Endodermal cell (in vitro differentiated cells): Measurements from ENCODE around the gene PHF19. TPM values are rescaled to one million over a fixed set of nuclear protein-coding genes. Genes with fewer than 3 reads are reported as not detected.

Source experiments
- DNase-seq: peaks from one replicate; pipeline ENCODE4 v3.0.0-alpha.2; 2017
- H3K27ac ChIP-seq: 2 replicates; pipeline ENCODE4 v1.5.1; 2013; ENCODE audit warnings: mild to moderate bottlenecking, low read depth, low read length, moderate library complexity
- H3K27me3 ChIP-seq: 2 replicates; pipeline ENCODE4 v1.6.1; 2013; ENCODE audit warnings: mild to moderate bottlenecking, low read length, moderate library complexity; ENCODE audit not compliant: insufficient read depth, control insufficient read depth, poor library complexity, severe bottlenecking
- H3K36me3 ChIP-seq: 2 replicates; pipeline ENCODE4 v1.7.0; 2013; ENCODE audit warnings: mild to moderate bottlenecking, low read length, moderate library complexity; ENCODE audit not compliant: control insufficient read depth, insufficient read depth
- H3K4me1 ChIP-seq: one replicate; pipeline ENCODE4 v1.7.0; 2013; ENCODE audit warnings: low read length; ENCODE audit not compliant: control insufficient read depth, insufficient read depth
- H3K4me3 ChIP-seq: 2 replicates; pipeline ENCODE4 v1.5.1; 2013; ENCODE audit warnings: mild to moderate bottlenecking, low read length, moderate library complexity
- H3K9ac ChIP-seq: 2 replicates; pipeline ENCODE4 v1.6.1; 2013; ENCODE audit warnings: mild to moderate bottlenecking, low read length, moderate library complexity; ENCODE audit not compliant: poor library complexity, severe bottlenecking; ENCODE audit errors: extremely low read depth
- H3K9me3 ChIP-seq: 2 replicates; pipeline ENCODE4 v1.6.1; 2013; ENCODE audit warnings: mild to moderate bottlenecking, low read length, moderate library complexity; ENCODE audit not compliant: control insufficient read depth
- H3K27ac Mint-ChIP-seq: 2 replicates; pipeline ENCODE4 v1.8.0; 2020; ENCODE audit warnings: mixed read lengths
- H3K27me3 Mint-ChIP-seq: 2 replicates; pipeline ENCODE4 v1.8.0; 2021; ENCODE audit warnings: mild to moderate bottlenecking, mixed read lengths; ENCODE audit not compliant: insufficient read depth
- H3K36me3 Mint-ChIP-seq: 2 replicates; pipeline ENCODE4 v1.8.0; 2020; ENCODE audit warnings: low read depth, mixed read lengths
- H3K4me1 Mint-ChIP-seq: 2 replicates; pipeline ENCODE4 v1.8.0; 2020; ENCODE audit warnings: mixed read lengths
- H3K4me3 Mint-ChIP-seq: 2 replicates; pipeline ENCODE4 v1.8.0; 2020; ENCODE audit warnings: mild to moderate bottlenecking, moderate library complexity, mixed read lengths
- H3K9me3 Mint-ChIP-seq: 2 replicates; pipeline ENCODE4 v1.8.0; 2020; ENCODE audit warnings: mild to moderate bottlenecking, mixed read lengths
- WGBS, 2 experiments: methylation state at CpG; one replicate each; pipeline versions ENCODE4 v1.1.5 to v1.1.7; 2013; ENCODE audit warnings: missing lambda C conversion rate in 2 of 2, mixed read lengths in 1 of 2; ENCODE audit not compliant: insufficient coverage in 1 of 2, insufficient read length in 1 of 2; 5-methylcytosine and 5-hydroxymethylcytosine counted together
- total RNA-seq, 2 donors: library from RNA; stranded (reverse); fragmentation: NEBNext Ultra II Directional in 1 of 2; extraction: Animal tissue kit (Norgen Biotek cat#: 25700) in 1 of 2; gene quantifications; 2 replicates in 1 of 2; 3 replicates in 1 of 2; pipeline ENCODE4 v1.2.1, GENCODE V29; 2021
- TF ChIP-seq, protein P1 (sequence below): fragments of 200-600 bp; sonication (generic); conservative IDR thresholded peaks from 2 replicates; pipeline ENCODE4 v1.5.0; 2021; ENCODE audit warnings: antibody characterized with exemption, mild to moderate bottlenecking

Gene PHF19
- total RNA-seq, 2 donors from 2014 or later, result 17.9 to 21.9 TPM

DNA sequence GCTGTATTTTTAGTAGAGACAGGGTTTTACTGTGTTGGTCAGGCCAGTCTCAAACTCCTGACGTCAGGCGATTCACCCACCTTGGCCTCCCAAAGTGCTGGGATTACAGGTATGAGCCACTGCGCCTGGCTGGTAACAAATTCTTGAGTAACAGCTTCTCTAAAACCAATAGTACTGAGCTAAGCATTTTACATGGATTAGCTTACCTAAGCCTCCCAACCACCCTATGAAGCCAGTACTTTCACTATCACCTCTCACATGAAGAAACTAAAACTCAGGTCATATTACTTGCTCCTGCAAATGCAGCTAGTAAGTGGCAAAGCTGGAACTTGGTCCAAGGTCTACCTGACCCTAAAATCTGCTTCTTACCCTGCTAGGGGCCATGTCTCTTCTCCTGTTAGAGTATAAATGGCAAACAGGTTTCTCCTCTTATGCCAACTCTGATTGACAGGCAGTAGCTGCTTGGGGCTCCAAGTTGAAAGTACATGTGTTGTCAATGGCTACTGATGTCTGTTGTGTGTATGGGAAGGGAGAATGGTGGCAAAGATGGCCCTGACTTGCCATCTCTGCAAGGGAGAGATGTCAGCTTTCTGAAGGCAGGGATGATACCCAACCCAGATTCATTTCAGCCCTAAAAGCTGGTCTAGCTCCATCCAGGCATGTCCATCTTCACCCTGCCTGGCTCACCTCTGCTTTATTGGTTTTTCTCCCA, 4.0 kb downstream of the PHF19 start:
- no peak for DNase-seq
- 87 to 93% methylated on average over 3 of the region's 3 CpGs for WGBS, 2 experiments
- no peak overlapping the region for H3K4me3 ChIP-seq

DNA sequence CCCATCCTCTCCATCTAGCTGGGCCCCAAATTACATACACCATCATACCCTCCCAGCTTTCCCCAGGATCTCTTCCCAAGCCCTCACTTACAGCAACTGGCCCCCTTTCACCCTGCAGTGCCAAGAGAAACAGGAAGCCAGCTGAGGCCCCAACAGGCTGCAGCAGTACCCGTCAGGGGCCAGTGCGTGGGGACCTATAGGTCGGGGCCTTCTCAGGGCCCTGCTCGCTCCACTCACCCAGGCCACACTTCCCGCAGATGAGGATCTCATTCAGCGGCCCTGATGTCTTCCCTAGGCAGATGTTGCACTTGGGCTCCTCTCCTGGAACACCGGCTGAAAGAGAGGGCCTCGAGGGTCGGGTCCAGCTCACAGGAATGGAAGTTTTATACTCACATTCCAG, 6.8 kb downstream of the PHF19 start:
- Histone ChIP-seq H3K4me1 (peaks cover 8% of the 10 kb centered on the region), H3K36me3 (peaks cover 11% of the 10 kb centered on the region), H3K27ac (no peak overlapping the region), H3K27me3 (no peaks in the 10 kb centered on the region), H3K4me3 (no peak overlapping the region), H3K9ac (no peak overlapping the region), H3K9me3 (no peaks in the 10 kb centered on the region)
- peaks cover 5% of the 10 kb centered on the region for H3K36me3 Mint-ChIP-seq
- no peaks in the 10 kb centered on the region for H3K9me3 Mint-ChIP-seq
- 93 to 100% methylated on average over 6 to 9 of the region's 9 CpGs for WGBS, 2 experiments
- no peak overlapping the region for H3K27ac Mint-ChIP-seq
- no peak overlapping the region for H3K4me3 Mint-ChIP-seq
- DNase-seq, result no peak
- H3K4me1 Mint-ChIP-seq, result peaks cover 22% of the 10 kb centered on the region
- TF ChIP-seq, protein P1, sequence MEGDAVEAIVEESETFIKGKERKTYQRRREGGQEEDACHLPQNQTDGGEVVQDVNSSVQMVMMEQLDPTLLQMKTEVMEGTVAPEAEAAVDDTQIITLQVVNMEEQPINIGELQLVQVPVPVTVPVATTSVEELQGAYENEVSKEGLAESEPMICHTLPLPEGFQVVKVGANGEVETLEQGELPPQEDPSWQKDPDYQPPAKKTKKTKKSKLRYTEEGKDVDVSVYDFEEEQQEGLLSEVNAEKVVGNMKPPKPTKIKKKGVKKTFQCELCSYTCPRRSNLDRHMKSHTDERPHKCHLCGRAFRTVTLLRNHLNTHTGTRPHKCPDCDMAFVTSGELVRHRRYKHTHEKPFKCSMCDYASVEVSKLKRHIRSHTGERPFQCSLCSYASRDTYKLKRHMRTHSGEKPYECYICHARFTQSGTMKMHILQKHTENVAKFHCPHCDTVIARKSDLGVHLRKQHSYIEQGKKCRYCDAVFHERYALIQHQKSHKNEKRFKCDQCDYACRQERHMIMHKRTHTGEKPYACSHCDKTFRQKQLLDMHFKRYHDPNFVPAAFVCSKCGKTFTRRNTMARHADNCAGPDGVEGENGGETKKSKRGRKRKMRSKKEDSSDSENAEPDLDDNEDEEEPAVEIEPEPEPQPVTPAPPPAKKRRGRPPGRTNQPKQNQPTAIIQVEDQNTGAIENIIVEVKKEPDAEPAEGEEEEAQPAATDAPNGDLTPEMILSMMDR, result no peak
- peaks cover 1% of the 10 kb centered on the region for H3K27me3 Mint-ChIP-seq

More for the DNA sequence above, 4.0 kb downstream of the PHF19 start:
- Histone ChIP-seq H3K27ac (no peak overlapping the region), H3K27me3 (peaks cover 5% of the 10 kb centered on the region), H3K9ac (no peak overlapping the region), H3K36me3 (peaks cover 11% of the 10 kb centered on the region), H3K9me3 (no peaks in the 10 kb centered on the region), H3K4me1 (peaks cover 8% of the 10 kb centered on the region)
- Mint-ChIP-seq H3K27me3 (peaks cover 14% of the 10 kb centered on the region), H3K9me3 (no peaks in the 10 kb centered on the region), H3K4me3 (no peak overlapping the region), H3K4me1 (peaks cover 33% of the 10 kb centered on the region), H3K27ac (peak overlapping the region; percentile 16), H3K36me3 (peaks cover 5% of the 10 kb centered on the region)
- TF ChIP-seq, protein P1, result no peak

DNA sequence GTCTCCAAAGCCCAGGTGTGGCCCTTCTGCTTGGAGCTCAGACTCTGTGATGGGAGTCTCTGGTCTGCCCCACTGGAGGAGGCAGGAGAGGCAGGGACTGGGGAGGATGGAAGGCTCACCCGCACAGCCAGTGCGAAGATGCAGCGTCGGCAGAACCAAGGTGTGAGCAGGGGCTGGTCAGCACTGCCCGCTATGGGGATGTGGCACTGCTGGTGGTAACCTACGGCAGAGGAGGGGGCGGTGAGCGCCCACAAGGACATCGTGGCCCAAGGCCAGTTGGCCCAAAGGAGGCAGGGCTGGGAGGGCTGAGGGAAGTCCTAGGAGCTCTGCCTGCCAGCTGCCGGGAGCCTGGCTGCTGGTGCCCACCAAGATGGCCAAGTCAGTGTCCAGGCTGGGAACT, 7.3 kb downstream of the PHF19 start:
- WGBS, 2 experiments, result 93 to 97% methylated on average over 5 to 10 of the region's 10 CpGs
- Mint-ChIP-seq H3K27ac (no peak overlapping the region), H3K4me3 (no peak overlapping the region), H3K4me1 (peaks cover 20% of the 10 kb centered on the region), H3K36me3 (peaks cover 5% of the 10 kb centered on the region), H3K9me3 (no peaks in the 10 kb centered on the region), H3K27me3 (no peaks in the 10 kb centered on the region)
- H3K9ac ChIP-seq, result no peak overlapping the region
- peaks cover 11% of the 10 kb centered on the region for H3K36me3 ChIP-seq
- H3K4me3 ChIP-seq, result no peak overlapping the region
- H3K27ac ChIP-seq, result no peak overlapping the region
- no peaks in the 10 kb centered on the region for H3K27me3 ChIP-seq
- TF ChIP-seq, protein P1, result no peak
- H3K4me1 ChIP-seq, result peaks cover 8% of the 10 kb centered on the region
- no peaks in the 10 kb centered on the region for H3K9me3 ChIP-seq
- DNase-seq, result no peak
